GM11168 (cell line): ENCODE measurements around the gene ALKBH1.
"Not testable (repeated sequence)": the region's sequence is repeated elsewhere in the genome, so short reads cannot be mapped to it uniquely, and the experiment has no call there.

Source experiments
- in situ Hi-C: fragments of 300-500 bp; cut with MboI; formaldehyde crosslinking; loops from one replicate; pipeline ENCODE4 v1.12.0; 2022; ENCODE audit warnings: low sequenced_read_pairs; ENCODE audit not compliant: unreplicated experiment

Gene ALKBH1

DNA sequence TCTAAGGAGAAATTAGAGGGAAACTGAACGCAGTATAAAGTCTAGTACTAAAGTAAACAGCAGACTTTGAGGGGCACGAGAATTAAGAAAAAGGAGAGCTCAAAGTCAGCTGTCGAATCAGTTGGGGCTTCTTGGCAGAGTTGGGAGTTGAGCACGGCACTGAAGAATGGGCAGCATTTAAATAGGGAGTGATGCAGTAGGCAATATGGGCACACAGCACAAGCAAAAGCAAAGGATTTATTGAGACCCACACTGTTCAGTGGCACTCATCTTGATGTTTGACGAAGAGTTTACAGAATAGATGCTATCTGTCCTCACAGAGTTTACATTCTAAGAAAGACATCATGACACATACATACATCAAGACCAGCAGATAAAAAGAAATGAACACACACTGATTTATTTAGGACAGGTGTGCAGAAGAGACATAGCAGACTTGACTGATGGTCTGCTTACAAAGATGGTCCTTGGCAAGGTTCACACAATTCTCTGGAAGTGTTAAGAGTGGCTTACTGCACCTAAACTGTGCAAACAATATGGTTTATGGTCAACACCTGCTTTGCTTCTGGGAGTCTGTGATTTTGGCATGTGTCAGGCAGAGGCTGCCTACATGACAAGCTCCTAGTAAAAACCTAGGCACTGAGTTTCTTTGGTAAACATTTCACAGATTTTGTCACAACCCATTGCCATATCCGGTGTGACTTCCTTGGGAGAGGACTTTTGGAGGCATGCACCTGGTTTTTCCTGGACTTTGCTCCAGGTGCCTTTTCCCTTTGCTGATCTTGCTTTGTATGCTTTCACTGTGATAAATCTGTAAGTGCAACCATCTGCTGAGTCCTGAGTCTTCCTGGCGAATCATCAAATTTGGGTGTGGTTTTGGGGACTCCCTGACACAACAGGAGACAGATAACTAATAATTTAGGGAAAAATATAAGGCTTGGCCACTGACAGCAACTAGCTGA lies 26.3 kb downstream of the ALKBH1 start:
- in situ Hi-C loops: no loop called here

DNA sequence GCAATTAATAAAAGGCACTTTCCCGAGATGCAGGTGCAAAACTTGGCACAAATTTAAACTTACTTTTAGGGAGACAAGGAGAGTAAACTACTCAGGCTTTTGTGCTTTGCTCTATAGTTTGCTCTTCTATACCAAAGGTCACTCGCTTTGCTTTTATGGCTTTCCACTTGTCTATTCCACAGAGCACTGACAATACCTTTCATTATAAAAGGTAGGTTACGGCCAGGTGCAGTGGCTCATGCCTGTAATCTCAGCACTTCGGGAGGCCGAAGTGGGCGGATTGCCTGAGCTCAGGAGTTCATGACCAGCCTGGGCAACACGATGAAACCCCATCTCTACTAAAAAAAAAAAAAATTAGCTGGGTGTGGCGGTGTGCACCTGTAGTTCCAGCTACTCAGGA lies 32.9 kb downstream of the ALKBH1 start:
- in situ Hi-C loops: loop anchor here (5.0 kb wide), 1 partner anchor 32 kb away; the partner anchor contains the start of genes ALKBH1 and SLIRP

DNA sequence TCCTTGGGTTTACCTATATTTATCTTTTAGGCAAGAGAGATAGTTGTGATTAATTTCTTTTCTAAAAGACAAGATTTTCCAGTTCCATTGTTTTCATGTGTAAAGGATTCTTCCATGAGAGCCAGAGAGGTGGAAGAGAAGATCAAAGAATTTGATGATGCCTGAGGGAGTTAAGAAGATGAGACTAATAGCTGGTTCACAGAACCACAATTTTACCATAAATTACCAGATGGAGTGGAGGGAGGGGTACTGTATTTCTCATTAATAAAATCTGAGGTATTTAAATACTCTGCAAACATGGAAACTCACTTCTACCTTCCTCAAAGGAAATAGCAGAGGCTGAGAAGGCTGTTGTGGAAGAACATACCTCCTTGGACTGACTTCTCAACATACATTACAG lies 34.6 kb downstream of the ALKBH1 start:
- in situ Hi-C loops: loop anchor here (5.0 kb wide), 1 partner anchor 34 kb away; the partner anchor contains the start of genes ALKBH1 and SLIRP

DNA sequence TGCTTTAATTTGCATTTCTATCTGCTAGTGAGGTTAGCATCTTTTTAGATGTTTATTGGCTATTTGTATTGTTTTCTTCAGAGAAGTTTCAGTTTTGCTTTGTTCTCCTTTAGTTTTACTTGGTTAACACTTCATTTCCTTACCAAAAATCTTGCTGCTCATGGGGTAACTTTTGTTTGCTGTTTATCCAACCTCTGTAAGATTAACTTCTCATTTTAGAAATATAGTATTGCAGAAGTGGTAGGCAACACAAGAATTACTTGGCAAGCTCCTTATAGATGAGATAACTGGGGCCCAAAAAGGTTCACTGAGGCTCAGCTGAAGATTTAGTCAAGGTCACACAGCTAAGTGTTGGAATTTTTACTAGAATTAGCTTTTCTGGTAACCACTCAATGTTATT lies 40.5 kb downstream of the ALKBH1 start:
- in situ Hi-C loops: no loop called here

DNA sequence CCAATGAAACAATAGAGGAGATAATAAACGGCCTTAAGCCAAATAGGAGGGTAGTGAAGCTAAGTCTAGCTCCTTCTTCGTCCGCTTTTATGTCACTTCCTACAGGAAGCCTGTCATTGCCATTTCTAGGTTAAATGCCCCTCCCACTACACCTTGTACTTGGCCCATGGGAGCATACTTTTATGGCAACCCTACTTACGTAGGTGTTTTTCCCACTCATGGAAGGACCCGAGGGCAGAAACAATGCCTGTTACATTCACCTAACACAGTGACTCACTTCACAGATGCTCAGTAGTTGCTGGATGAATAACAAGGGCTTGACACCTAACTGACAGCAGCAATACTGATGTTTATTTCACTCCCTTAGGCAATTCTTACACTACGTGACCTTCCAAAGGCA lies 44.5 kb downstream of the ALKBH1 start:
- in situ Hi-C loops: no loop called here

DNA sequence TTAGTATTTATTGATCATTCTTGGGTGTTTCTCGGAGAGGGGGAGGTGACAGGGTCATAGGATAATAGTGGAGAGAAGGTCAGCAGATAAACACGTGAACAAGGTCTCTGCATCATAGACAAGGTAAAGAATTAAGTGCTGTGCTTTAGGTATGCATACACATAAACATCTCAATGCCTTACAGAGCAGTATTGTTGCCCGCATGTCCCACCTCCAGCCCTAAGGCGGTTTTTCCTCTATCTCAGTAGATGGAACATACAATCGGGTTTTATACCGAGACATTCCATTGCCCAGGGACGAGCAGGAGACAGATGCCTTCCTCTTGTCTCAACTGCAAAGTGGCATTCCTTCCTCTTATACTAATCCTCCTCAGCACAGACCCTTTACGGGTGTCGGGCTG lies 46.3 kb downstream of the ALKBH1 start:
- in situ Hi-C loops: not testable (repeated sequence)

DNA sequence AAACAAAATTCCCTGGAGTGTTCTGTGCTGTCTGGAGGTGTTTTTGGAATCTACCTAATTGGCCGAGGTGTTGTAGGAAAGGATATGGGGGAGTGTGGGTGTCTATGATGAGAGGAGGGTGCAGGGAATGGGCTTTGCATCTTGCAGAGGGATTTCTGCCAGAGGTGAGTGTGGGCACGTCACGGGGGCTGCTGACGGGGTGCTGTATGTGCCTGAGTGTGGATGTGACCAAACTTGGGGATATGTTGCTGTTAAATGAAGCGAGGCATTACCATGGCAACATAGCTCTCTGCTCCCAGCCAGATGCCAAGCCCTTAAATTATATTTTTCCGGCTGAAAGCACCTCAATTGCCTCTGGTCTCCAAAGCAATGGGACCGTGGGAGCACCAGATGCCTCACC lies 47.1 kb downstream of the ALKBH1 start:
- in situ Hi-C loops: no loop called here

DNA sequence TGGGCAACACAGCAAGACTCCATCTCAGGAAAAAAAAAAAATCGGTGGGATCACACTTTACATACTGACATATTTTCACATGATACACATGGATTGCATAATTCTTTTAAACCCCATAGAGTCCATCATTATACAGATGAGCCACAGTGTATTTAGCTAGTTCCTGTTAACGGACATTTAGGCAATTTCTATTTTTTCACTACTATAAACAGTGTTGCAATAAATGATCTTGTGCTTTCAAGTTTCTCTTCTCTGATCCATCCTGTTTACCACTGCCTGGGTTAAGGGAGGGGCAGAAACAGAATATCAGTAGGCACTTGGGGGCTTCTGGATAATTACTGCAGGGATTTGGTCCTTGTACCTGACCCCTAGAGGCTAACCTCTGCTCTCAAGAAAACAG lies 48.0 kb downstream of the ALKBH1 start:
- in situ Hi-C loops: no loop called here

DNA sequence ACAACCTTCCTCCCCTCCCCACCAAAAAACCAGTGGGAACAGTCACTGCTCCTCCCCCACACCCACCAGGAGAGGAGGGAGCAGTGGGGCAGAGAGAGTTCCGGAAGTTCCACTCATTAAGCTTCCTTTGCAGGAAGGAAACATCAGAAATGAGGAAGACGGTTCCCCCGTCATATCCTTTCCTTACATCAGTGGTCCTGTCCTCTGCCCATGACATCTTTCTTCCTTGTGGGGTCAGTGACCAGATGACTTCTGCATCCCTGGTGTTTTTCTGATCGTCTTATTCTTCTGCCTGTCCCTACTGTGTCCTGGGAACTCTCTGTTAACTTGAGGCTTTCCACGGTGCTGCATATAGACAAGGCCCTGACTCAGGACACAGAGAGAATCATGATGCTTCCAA lies 50.5 kb downstream of the ALKBH1 start:
- in situ Hi-C loops: no loop called here

DNA sequence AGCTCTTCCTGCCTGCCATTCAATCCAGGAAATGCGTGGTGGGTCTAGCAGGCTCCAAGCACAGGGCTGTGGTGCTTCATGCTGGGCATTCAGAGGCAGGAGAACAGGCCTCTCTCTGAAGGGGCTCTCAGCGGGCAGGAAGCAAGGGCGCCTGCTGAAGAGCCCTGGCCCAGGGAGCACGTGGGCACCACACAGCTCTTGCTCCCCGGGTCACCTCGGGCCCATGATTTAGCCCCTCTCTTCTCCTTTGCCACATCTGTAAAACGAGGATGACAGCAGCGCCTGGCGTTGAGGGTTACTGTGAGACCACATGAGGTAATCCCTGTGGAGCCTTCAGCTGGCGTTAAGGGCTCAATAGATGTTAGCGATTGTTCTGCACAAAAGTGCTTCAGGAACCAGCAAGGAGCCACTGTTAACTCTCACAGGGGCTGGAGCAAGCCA lies 53.8 kb downstream of the ALKBH1 start:
- in situ Hi-C loops: no loop called here

DNA sequence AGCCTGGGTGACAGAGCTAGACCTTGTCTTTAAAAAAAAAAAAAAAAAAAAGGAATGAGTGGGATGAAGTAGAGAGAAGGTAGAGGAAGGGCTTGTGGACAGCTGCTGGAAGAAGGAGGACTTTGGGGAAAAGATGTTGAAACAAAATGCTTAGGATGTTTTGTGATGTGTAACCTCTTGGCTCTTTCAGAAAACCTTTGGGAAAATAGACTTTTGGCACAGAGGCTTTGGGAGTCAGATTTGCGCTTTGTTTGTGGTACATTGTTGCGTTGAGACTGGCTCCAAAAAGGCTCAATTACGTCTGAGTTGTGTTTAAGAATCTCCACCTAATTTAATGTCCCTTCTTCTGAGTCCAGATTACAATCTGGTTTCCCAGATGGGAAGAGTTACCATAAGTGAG lies 58.5 kb downstream of the ALKBH1 start:
- in situ Hi-C loops: no loop called here

DNA sequence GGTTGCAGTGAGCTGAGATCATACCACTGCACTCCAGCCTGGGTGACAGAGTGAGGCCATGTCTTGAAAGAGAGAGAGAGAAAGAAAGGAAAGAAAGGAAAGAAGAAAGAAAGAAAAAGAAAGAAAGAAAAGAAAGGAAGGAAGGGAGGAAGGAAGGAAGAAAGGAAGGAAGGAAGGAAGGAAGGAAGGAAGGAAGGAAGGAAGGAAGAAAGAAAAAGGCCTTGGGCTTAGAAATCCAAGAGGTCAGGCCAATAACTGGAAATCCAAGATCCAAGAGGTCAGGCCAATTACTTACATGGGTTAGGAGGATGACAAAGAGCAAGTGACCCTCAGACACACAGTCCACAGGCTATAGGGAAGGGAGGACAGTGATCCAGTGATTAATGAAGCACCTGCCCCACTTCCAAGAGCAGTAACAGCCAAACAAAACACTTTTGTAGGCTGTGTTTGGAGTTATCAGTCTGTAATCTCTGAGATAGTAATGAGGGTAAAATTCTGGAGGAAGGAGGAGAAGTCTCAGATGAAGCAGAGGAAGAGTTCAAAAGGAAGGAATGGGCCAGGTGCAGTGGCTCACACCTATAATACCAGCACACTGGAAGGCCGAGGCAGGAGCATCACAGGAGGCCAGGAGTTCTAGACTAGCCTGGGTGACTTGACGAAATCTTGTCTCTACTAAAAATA lies 59.2 kb downstream of the ALKBH1 start:
- in situ Hi-C loops: no loop called here

DNA sequence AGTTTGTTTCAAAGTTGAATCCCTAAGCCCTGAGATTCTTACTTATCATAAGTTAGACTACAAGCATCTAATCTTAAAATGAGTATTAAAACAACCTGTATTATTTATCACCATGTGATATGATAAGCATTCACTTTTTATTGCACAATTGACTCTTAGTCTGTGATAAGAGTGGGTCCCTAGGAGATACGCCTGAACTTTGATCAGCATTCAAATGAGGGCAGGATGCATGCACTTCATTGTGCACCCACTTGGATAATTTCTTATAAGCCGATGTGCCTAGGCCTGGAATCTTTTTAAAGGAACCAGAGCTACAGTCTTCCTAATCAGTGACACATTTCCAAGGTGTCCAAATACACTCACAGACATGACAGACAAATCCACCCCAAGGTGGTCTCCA lies 60.0 kb downstream of the ALKBH1 start:
- in situ Hi-C loops: no loop called here

DNA sequence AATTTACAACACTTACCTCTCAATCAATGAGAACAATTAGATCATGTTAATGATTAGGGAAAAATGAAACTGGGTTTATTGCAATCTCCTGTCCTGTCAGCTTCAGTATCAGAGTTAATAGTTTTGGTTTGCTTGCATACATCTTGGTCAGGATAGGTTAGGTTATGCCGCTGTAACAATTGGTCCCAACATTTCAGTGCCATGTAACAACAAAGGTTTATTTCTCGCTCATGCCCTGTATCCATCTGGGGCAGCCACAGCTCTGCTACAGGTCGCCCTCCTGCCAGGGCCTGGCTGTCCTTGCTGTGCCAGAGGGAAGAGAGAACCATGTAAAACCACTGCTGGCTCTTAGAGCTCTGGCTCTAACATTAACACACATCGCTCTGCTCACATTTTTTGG lies 60.9 kb downstream of the ALKBH1 start:
- in situ Hi-C loops: no loop called here

DNA sequence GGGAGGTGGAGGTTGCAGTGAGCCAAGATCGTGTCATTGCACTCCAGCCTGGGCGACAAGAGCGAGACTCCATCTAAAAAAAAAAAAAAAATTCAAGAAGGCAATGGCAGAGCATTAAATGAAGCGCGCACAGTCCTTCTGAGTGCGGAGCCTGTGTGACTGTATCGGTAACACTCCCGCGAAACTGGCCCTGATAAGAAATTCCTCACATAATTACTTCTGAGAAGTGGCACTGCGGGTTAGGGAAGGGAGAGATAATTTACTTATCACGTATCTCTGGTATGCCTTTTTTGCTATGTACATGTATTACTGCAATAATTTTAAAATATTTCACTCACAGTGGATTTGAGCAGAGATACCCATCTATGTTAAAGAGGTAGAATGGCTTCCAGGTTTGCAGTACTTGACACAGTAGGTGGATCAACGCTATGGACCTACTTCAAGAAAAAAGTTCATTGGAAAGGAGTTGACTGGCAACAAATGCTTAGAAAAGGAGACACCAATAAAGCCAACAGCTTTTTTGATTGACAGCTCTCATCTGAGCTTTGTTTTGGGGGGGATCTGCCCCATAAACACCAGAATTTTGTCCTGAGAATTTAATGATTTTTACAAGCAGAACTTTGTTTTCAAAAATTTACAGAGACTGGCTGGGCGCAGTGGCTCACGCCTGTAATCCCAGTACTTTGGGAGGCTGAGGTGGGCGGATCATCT lies 62.1 kb downstream of the ALKBH1 start:
- in situ Hi-C loops: no loop called here

DNA sequence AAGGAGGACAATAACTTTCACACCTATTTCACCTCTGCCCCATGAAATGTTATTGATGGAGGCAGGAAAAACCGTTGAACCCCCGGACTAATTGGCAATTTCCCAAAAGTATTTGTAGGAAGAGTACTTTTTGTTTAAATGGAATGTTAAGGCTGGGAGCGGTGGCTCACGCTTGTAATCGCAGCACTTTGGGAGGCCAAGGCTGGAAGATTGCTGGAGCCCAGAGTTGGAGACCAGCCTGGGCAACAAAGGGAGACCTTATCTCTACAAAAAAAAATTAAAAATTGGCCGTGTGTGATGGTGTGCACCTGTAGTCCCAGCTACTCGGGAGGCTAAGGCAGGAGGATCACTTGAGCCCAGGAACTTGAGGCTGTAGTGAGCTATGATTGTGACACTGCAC lies 65.4 kb downstream of the ALKBH1 start:
- in situ Hi-C loops: no loop called here

DNA sequence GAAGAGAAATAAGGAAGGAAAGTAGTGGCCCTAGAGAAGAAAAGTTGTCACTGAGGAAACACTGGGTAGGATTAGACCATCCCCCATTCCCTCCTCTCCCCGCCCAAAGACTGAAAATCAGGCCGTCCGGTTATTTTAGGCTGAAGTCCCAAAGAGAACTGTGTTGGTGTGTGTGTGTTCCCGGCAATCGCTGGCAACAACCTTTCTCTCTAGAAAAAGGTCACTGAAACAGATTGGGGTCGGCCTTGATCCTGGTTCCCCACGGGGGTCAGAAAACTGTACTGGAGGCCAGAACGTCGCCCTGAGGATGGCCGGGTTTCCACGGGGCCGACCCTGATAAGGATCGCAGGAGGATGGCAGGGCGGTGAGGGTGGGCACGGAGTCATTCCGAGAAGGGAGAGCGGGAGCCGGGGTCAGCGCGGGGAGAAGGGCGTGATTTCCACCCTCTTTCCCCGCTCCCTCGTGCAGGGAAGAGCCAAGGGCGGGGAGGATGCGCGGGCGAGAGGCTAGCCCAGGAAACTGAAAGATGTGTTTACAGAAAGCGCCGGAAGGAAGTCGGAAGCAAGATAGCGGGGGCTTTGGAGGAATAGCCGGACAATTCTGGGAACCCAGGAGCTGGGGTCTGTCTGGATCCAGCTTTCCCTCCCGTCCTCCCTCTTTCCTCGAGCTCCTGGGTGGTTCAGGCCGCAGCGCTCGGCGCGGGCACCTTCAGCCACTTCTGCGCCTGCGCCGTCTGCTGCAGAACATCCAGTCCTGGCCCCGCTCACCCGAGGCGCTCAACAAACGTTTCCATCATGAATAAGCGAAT lies 66.1 kb downstream of the ALKBH1 start:
- in situ Hi-C loops: no loop called here

DNA sequence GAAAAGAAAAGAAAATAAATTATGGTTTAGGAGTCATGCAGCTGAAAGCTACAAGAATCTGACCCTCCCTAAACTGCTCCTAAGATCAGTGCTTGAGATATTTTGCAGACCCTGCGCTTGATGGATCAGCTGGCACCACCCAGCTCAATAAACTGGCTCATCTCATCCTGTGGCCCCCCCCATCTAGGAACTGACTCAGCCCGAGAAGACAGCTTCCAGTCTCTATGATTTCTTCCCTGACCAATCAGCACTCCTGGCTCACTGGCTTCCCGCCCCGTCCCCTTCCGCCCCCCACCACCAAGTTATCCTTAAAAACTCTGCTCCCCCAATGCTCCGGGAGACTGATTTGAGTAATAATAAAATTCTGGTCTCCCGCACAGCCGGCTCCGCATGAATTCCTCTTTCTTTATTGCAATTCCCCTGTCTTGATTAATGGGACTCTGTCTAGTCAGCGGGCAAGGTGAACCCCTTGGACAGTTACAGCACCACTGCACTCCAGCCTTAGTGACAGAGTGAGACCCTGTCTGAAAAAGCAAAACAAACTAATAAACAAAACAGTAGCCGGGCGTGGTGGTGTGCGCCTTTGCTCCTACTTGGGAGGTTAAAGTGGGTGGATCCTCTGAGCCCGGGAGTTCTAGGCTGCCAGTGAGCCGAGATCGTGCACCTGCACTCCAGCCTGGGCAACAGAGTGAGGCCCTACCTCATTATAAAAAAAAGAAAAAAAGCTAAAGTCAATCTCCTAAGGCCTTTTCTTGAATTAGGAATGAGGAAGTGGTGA lies 66.9 kb downstream of the ALKBH1 start:
- in situ Hi-C loops: no loop called here

DNA sequence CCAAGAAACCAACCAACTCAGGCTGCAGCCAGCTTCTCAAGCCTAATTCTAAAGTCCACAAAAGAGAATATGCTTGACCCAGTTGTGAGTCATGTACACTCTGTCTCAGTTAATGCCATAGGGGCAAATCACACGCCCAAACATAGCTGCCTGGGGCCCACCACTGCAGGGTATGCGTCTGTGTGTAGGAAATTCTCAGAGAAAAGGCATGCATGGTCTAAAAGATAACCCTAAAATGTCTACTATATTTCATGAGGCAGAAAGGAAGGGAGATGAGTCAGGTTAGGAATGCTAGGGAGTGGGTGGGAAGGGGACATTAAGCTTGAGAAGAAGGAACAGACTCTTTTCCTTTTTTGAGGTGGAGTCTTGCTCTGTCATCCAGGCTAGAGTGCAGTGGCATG lies 69.1 kb downstream of the ALKBH1 start:
- in situ Hi-C loops: no loop called here
